Sigmoid colon (tissue), 7 donors: ENCODE data around the gene SLC25A34. TPM values are rescaled to one million over a fixed set of nuclear protein-coding genes. Genes with fewer than 3 reads are reported as not detected.

Experiments used
- DNase-seq: peaks from one replicate; pipeline ENCODE4 v3.0.0-alpha.2; 2019
- H3K27ac ChIP-seq, 4 donors: fragments of 200-600 bp; sonication (generic); one replicate each; pipeline ENCODE4 v1.5.1; 2016 to 2019; ENCODE audit warnings: mild to moderate bottlenecking in 1 of 4
- H3K27me3 ChIP-seq, 3 donors: fragments of 200-600 bp; sonication (generic); one replicate each; pipeline ENCODE4 v1.5.1; 2019; ENCODE audit warnings: mild to moderate bottlenecking in 1 of 3
- H3K36me3 ChIP-seq, 4 donors: fragments of 200-600 bp; sonication (generic); one replicate each; pipeline ENCODE4 v1.5.1; 2016 to 2019
- H3K4me1 ChIP-seq, 4 donors: fragments of 200-600 bp; sonication (generic); one replicate each; pipeline ENCODE4 v1.5.1; 2017 to 2019
- H3K4me3 ChIP-seq, 4 donors: fragments of 200-600 bp; sonication (generic); one replicate each; pipeline ENCODE4 v1.5.1; 2017 to 2019; ENCODE audit warnings: mild to moderate bottlenecking in 2 of 4, moderate library complexity in 1 of 4
- H3K9me3 ChIP-seq, 4 donors: fragments of 200-600 bp in 3 of 4; sonication (generic) in 3 of 4; one replicate each; pipeline versions ENCODE4 v1.5.1 to v1.6.1; 2013 to 2019
- EP300 ChIP-seq, 4 donors: sonication (generic); formaldehyde crosslinking; IDR thresholded peaks; one replicate each; pipeline ENCODE4 v1.6.1; 2017; ENCODE audit warnings: antibody characterized with exemption in 4 of 4
- POLR2A ChIP-seq, 2 donors: fragments of 450-650 bp; IDR thresholded peaks; one replicate each; pipeline ENCODE4 v1.6.1; 2016; ENCODE audit warnings: antibody characterized with exemption in 2 of 2, mild to moderate bottlenecking in 2 of 2, moderate library complexity in 2 of 2
- POLR2AphosphoS5 ChIP-seq, 4 donors: sonication (generic); formaldehyde crosslinking; IDR thresholded peaks; one replicate each; pipeline ENCODE4 v1.6.1; 2017; ENCODE audit warnings: antibody characterized with exemption in 4 of 4
- WGBS, 2 donors: extraction: QIAGEN DNeasy Blood & Tissue Kit; methylation state at CpG; one replicate each; pipeline ENCODE4 v1.1.7; 2013; 5-methylcytosine and 5-hydroxymethylcytosine counted together
- intact Hi-C: fragments of 100-400 bp; cut with DNase I; formaldehyde crosslinking; loops from one replicate; pipeline ENCODE4 v1.15.1; 2023
- polyA plus RNA-seq, 3 donors: library from polyadenylated mRNA; stranded (reverse); fragments of 200-250 nt; gene quantifications; one replicate each; pipeline ENCODE4 v1.2.3, GENCODE V29; 2013
- total RNA-seq, 4 donors: library from RNA; depleted of rRNA; stranded (reverse); fragments of >200 nt; gene quantifications; one replicate each; pipeline ENCODE4 v1.1.0, GENCODE V29; 2016
- TF ChIP-seq, protein P1 (sequence below), 4 experiments: fragments of 450-650 bp in 3 of 4; fragments of 200-600 bp in 1 of 4; IDR thresholded peaks; one replicate each; pipeline ENCODE4 v1.5.1; 2016 to 2019; ENCODE audit warnings: antibody characterized with exemption in 4 of 4, mild to moderate bottlenecking in 3 of 4, moderate library complexity in 2 of 4
- donor health status: healthy with polysubstance abuse.
- donor health status: Bipolar disorder and iron deficiency.
- donor health status: healthy.

The SLC25A34 gene
- total and polyA plus RNA-seq, 7 donors, result 0.36 to 16.0 (median 1.8) TPM

DNA sequence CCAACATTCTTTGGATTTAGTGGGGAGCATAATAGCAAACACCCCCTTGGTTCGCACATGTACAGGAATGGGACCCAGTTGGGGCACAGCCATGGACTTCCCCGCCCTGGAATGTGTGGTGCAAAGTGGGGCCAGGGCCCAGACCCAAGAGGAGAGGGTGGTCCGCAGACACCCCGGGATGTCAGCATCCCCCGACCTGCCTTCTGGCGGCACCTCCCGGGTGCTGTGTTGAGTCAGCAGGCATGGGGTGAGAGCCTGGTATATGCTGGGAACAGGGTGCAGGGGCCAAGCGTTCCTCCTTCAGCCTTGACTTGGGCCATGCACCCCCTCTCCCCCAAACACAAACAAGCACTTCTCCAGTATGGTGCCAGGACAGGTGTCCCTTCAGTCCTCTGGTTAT lies 49.6 kb downstream of the SLC25A34 start:
- TF ChIP-seq POLR2AphosphoS5 (IDR thresholded peaks at IDR 0.05) (no peak), EP300 (IDR thresholded peaks at IDR 0.05) (no peak), POLR2A (IDR thresholded peaks at IDR 0.05) (no peak)
- TF ChIP-seq, protein P1, sequence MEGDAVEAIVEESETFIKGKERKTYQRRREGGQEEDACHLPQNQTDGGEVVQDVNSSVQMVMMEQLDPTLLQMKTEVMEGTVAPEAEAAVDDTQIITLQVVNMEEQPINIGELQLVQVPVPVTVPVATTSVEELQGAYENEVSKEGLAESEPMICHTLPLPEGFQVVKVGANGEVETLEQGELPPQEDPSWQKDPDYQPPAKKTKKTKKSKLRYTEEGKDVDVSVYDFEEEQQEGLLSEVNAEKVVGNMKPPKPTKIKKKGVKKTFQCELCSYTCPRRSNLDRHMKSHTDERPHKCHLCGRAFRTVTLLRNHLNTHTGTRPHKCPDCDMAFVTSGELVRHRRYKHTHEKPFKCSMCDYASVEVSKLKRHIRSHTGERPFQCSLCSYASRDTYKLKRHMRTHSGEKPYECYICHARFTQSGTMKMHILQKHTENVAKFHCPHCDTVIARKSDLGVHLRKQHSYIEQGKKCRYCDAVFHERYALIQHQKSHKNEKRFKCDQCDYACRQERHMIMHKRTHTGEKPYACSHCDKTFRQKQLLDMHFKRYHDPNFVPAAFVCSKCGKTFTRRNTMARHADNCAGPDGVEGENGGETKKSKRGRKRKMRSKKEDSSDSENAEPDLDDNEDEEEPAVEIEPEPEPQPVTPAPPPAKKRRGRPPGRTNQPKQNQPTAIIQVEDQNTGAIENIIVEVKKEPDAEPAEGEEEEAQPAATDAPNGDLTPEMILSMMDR (IDR thresholded peaks at IDR 0.05), result no peak
- intact Hi-C loops, result no loop called here
- Histone ChIP-seq H3K27ac (no peak overlapping the region), H3K27me3 (no peaks in the 10 kb centered on the region), H3K4me1 (peaks cover 0 to 9% (median 6%) of the 10 kb centered on the region in 4 donors), H3K9me3 (no peaks in the 10 kb centered on the region), H3K36me3 (peaks cover 0 to 39% (median 7%) of the 10 kb centered on the region in 4 donors), H3K4me3 (no peak overlapping the region)
- 93 to 95% methylated on average over 8 of the region's 8 CpGs for WGBS, 2 donors
- DNase-seq, result no peak

DNA sequence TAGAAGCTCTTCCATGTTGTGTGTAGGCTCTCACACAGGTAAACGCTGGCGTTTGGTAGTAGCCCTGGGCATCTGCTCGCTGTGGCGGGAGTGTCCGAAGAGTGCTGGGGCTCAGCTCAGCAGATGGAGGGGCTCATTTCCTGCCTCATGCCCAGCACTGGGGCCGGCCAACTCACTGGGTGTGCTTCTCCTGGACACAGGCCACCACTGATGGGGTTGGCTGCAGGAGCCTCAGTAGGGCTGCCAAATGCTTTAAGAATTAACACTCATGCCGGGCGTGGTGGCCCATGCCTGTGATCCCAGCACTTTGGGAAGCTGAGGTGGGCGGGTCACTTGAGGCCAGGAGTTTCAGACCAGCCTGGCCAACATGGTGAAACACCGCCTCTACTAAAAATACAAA lies 50.5 kb downstream of the SLC25A34 start:
- DNase-seq, result no peak
- peaks cover 0 to 9% (median 6%) of the 10 kb centered on the region in 4 donors for H3K4me1 ChIP-seq
- TF ChIP-seq EP300 (IDR thresholded peaks at IDR 0.05), result no peak
- TF ChIP-seq, protein P1 (IDR thresholded peaks at IDR 0.05), result no peak
- TF ChIP-seq POLR2A (IDR thresholded peaks at IDR 0.05), result no peak
- TF ChIP-seq POLR2AphosphoS5 (IDR thresholded peaks at IDR 0.05), result no peak

DNA sequence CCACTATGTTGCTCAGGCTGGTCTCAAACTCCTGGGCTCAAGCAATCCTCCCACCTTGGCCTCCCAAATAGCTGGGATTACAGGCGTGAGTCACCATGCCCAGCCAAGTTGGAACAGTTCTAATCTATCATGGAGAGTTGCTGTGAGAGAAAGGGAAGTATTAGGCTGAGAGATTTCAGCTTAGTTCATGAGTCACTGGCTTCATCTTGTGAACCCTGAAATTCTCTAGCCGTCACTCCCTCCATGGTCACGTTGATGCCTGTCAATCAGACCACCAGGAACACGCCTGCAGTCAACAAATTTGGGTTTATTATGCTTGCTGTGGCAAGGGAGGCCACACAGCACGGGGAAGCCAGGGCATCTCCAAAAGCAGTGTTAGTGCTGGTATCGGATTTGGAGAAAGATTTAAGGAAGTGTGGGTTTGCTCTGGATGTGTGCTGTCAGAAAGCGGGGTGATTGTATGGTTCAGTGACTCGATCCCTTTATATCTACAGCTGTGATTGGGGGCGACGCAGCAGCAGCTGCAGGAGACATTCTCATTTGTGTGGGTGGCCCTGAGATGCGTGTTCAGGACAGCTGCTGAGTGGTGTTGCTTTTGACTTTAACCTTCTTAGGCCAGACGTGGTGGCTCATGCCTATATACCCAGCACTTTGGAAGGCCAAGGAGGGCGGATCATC lies 52.7 kb downstream of the SLC25A34 start:
- Histone ChIP-seq H3K27ac (no peak overlapping the region), H3K27me3 (no peaks in the 10 kb centered on the region), H3K4me3 (no peak overlapping the region), H3K36me3 (peaks cover 0 to 19% (median 5%) of the 10 kb centered on the region in 4 donors), H3K9me3 (no peaks in the 10 kb centered on the region), H3K4me1 (peaks cover 0 to 12% (median 7%) of the 10 kb centered on the region in 4 donors)
- intact Hi-C loops, result no loop called here
- TF ChIP-seq EP300 (IDR thresholded peaks at IDR 0.05), result no peak
- TF ChIP-seq, protein P1 (IDR thresholded peaks at IDR 0.05), result no peak
- no peak for TF ChIP-seq POLR2A (IDR thresholded peaks at IDR 0.05)
- no peak for TF ChIP-seq POLR2AphosphoS5 (IDR thresholded peaks at IDR 0.05)
- WGBS, 2 donors, result 74 to 76% methylated on average over 13 of the region's 13 CpGs
- DNase-seq, result no peak

More for the DNA sequence above, 50.5 kb downstream of the SLC25A34 start:
- intact Hi-C loops, result no loop called here
- Histone ChIP-seq H3K9me3 (no peaks in the 10 kb centered on the region), H3K36me3 (peaks cover 0 to 34% (median 7%) of the 10 kb centered on the region in 4 donors), H3K4me3 (no peak overlapping the region), H3K27me3 (no peaks in the 10 kb centered on the region), H3K27ac (no peak overlapping the region)
- 74 to 76% methylated on average over 10 of the region's 10 CpGs for WGBS, 2 donors

Other genes with a start within 250 kb of the SLC25A34 start
- gene CASP9, start 212.0 kb upstream of the SLC25A34 start, total RNA-seq, result 10 to 100 TPM in 2 of 4 donors, 1 to 10 TPM in 2; 6.2 to 18.2 (median 10.0) TPM
- 10 to 100 TPM; 11.4 to 17.8 (median 16.3) TPM for gene CASP9, start 212.0 kb upstream of the SLC25A34 start, polyA plus RNA-seq
- 10 to 100 TPM; 11.4 to 20.5 (median 16.8) TPM for gene DNAJC16, start 209.4 kb upstream of the SLC25A34 start, total RNA-seq
- 1 to 10 TPM; 1.2 to 8.6 (median 1.2) TPM for gene DNAJC16, start 209.4 kb upstream of the SLC25A34 start, polyA plus RNA-seq
- under 1 TPM in 1 of 4 donors, not detected in 3; 0.14 TPM for gene AGMAT, start 151.2 kb upstream of the SLC25A34 start, total RNA-seq
- 10 to 100 TPM in 2 of 3 donors, 1 to 10 TPM in 1; 6.6 to 18.3 (median 11.1) TPM for gene AGMAT, start 151.2 kb upstream of the SLC25A34 start, polyA plus RNA-seq
- gene DDI2, start 118.8 kb upstream of the SLC25A34 start, total RNA-seq, result 10 to 100 TPM; 13.4 to 27.3 (median 19.8) TPM
- 10 to 100 TPM in 1 of 3 donors, 1 to 10 TPM in 2; 3.0 to 12.5 (median 5.3) TPM for gene DDI2, start 118.8 kb upstream of the SLC25A34 start, polyA plus RNA-seq
- gene PLEKHM2, start 51.9 kb upstream of the SLC25A34 start, total RNA-seq, result 10 to 100 TPM; 28.6 to 49.6 (median 33.9) TPM
- gene PLEKHM2, start 51.9 kb upstream of the SLC25A34 start, polyA plus RNA-seq, result 10 to 100 TPM; 19.8 to 34.4 (median 20.8) TPM
- under 1 TPM in 1 of 4 donors, not detected in 3; 0.55 TPM for gene TMEM82, start 6.2 kb downstream of the SLC25A34 start, total RNA-seq
- gene TMEM82, start 6.2 kb downstream of the SLC25A34 start, polyA plus RNA-seq, result 10 to 100 TPM in 2 of 3 donors, 1 to 10 TPM in 1; 4.8 to 19.3 (median 17.3) TPM
- gene FBLIM1, start 22.5 kb downstream of the SLC25A34 start, total RNA-seq, result 10 to 100 TPM; 28.1 to 53.2 (median 49.8) TPM
- gene FBLIM1, start 22.5 kb downstream of the SLC25A34 start, polyA plus RNA-seq, result 100 to 1,000 TPM; 107 to 227 (median 175) TPM
- gene UQCRHL, start 71.4 kb downstream of the SLC25A34 start, total RNA-seq, result 1 to 10 TPM in 2 of 4 donors, under 1 TPM in 2; 0.54 to 2.2 (median 1.3) TPM
- 1 to 10 TPM; 3.6 to 4.6 (median 4.0) TPM for gene UQCRHL, start 71.4 kb downstream of the SLC25A34 start, polyA plus RNA-seq
- gene SPEN, start 111.4 kb downstream of the SLC25A34 start, total RNA-seq, result 10 to 100 TPM; 20.4 to 38.5 (median 22.6) TPM
- 10 to 100 TPM in 1 of 3 donors, 1 to 10 TPM in 2; 7.4 to 28.3 (median 9.0) TPM for gene SPEN, start 111.4 kb downstream of the SLC25A34 start, polyA plus RNA-seq
- gene ZBTB17, start 239.8 kb downstream of the SLC25A34 start, total RNA-seq, result 10 to 100 TPM; 22.1 to 38.5 (median 26.5) TPM
- gene ZBTB17, start 239.8 kb downstream of the SLC25A34 start, polyA plus RNA-seq, result 10 to 100 TPM; 17.4 to 38.7 (median 18.3) TPM